Esophagus squamous epithelium (tissue), 5 donors: ENCODE data around the gene RND1. TPM values are rescaled to one million over a fixed set of nuclear protein-coding genes. Genes with fewer than 3 reads are reported as not detected.
"Not testable (repeated sequence)": the region's sequence is repeated elsewhere in the genome, so short reads cannot be mapped to it uniquely, and the experiment has no call there.

Experiments
- DNase-seq: peaks from one replicate; lab custom pipeline; 2025; lab: John Stamatoyannopoulos, UW
- H3K27ac ChIP-seq, 4 donors: fragments of 200-600 bp; sonication (generic); one replicate each; pipeline ENCODE4 v1.5.1; 2016 to 2019; ENCODE audit warnings: mild to moderate bottlenecking in 1 of 4
- H3K27me3 ChIP-seq, 4 donors: fragments of 200-600 bp; sonication (generic); 1 replicate in 3 of 4; 2 replicates in 1 of 4; pipeline versions ENCODE4 v1.5.1 to v1.6.0; 2017 to 2021; ENCODE audit warnings: antibody characterized with exemption in 1 of 4
- H3K36me3 ChIP-seq, 3 donors: fragments of 200-600 bp; sonication (generic); one replicate each; pipeline ENCODE4 v1.5.1; 2016 to 2019
- H3K4me1 ChIP-seq, 3 donors: fragments of 200-600 bp; sonication (generic); one replicate each; pipeline ENCODE4 v1.5.1; 2017 to 2019
- H3K4me3 ChIP-seq, 4 donors: fragments of 200-600 bp; sonication (generic); 1 replicate in 3 of 4; 2 replicates in 1 of 4; pipeline ENCODE4 v1.5.1; 2016 to 2019; ENCODE audit warnings: mild to moderate bottlenecking in 2 of 4, moderate library complexity in 1 of 4
- H3K9me3 ChIP-seq, 3 donors: fragments of 200-600 bp; sonication (generic); one replicate each; pipeline ENCODE4 v1.5.1; 2016 to 2019
- CTCF ChIP-seq, 6 experiments: fragments of 450-650 bp in 4 of 6; fragments of 200-600 bp in 2 of 6; sonication (generic) in 2 of 6; IDR thresholded peaks; one replicate each; pipeline ENCODE4 v1.5.1; 2016 to 2019; ENCODE audit warnings: antibody characterized with exemption in 6 of 6, mild to moderate bottlenecking in 4 of 6, moderate library complexity in 4 of 6
- POLR2A ChIP-seq, 4 donors: fragments of 450-650 bp; IDR thresholded peaks; one replicate each; pipeline ENCODE4 v1.6.1; 2017; ENCODE audit warnings: antibody characterized with exemption in 4 of 4, mild to moderate bottlenecking in 4 of 4, moderate library complexity in 3 of 4
- WGBS, 2 donors: methylation state at CpG; one replicate each; pipeline ENCODE4 v1.1.5; 2018; 5-methylcytosine and 5-hydroxymethylcytosine counted together
- intact Hi-C: fragments of 100-400 bp; cut with DNase I; formaldehyde crosslinking; loops from one replicate; pipeline ENCODE4 v1.15.0; 2022
- total RNA-seq, 4 donors: library from RNA; depleted of rRNA; stranded (reverse); fragments of >200 nt; gene quantifications; one replicate each; pipeline ENCODE4 v1.1.0, GENCODE V29; 2016
- donor health status: DM: yes; HTN: yes; CAD: no.

Gene RND1
- 1 to 10 TPM in 2 of 4 donors, under 1 TPM in 2; 0.57 to 6.1 (median 0.95) TPM for total RNA-seq

GRCh38 chr12:48865281-48866051 is at the start of gene RND1:
Gene RND1 (minus strand): TSS chr12:48865870. CDS start chr12:48865767, 103 bp downstream.
- peak in 3 of 4 donors; percentile 91 to 99 (median 95) for TF ChIP-seq POLR2A (IDR thresholded peaks at IDR 0.05)
- TF ChIP-seq CTCF (IDR thresholded peaks at IDR 0.05): peak in 2 of 6 experiments; percentile 13 to 34
- 0 to 1% methylated on average over 21 to 28 of the region's 32 CpGs for WGBS, 2 donors
- intact Hi-C loops: no loop called here
- Histone ChIP-seq H3K4me1 (peaks cover 7 to 30% (median 11%) of the 10 kb centered on the region in 3 donors), H3K4me3 (peak within 1 kb of the TSS; percentile 41 to 69 (median 62)), H3K9me3 (no peaks in the 10 kb centered on the region), H3K27ac (peak within 1 kb of the TSS in 3 of 4 donors; percentile 44 to 56 (median 52)), H3K36me3 (no peaks in the 10 kb centered on the region), H3K27me3 (peaks cover 0 to 36% (median 2%) of the 10 kb centered on the region in 4 donors)
- peak; percentile 14 for DNase-seq

DNA sequence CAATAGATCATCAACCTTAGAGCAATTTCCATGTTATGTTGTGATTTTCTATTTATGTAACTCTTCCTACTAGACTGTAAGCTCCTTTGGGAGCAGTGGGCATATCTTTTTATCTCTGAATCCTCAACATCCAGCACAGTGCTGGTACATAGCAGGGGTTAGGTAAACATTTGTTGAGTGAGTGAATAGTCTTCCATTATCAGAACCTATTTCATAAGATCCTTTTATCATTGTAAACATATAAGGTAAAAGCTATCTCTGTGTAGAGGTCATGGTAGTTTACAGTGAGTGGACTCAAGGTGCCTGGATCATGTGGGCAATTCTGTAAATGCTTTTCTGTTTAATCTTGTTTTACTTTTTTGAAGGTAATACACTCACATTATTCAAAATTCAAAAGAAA is 44.5 kb upstream of the RND1 start:
- intact Hi-C loops: no loop called here
- H3K27ac ChIP-seq: no peak overlapping the region
- no peaks in the 10 kb centered on the region for H3K9me3 ChIP-seq
- H3K27me3 ChIP-seq: no peaks in the 10 kb centered on the region
- DNase-seq: no peak
- no peaks in the 10 kb centered on the region for H3K36me3 ChIP-seq
- H3K4me3 ChIP-seq: no peak overlapping the region
- H3K4me1 ChIP-seq: no peaks in the 10 kb centered on the region
- TF ChIP-seq POLR2A (IDR thresholded peaks at IDR 0.05) (no peak), CTCF (IDR thresholded peaks at IDR 0.05) (no peak)

DNA sequence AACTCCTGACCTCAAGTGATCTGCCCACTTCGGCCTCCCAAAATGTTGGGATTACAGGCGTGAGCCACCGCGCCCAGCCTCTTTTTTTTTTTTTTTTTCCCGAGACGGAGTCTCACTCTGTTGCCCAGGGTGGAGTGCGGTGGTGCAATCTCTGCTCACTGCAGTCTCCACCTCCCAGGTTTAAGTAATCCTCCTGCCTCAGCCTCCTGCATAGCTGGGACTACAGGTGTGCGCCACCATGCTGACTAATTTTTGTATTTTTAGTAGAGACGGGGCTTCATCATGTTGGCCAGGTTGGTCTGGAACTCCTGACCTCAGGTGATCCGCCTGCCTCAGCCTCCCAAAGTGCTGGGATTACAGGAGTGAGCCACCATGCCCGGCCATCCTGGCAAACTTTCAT is 44.0 kb upstream of the RND1 start:
- H3K36me3 ChIP-seq, intact Hi-C loops, H3K4me1 ChIP-seq: not testable (repeated sequence)

DNA sequence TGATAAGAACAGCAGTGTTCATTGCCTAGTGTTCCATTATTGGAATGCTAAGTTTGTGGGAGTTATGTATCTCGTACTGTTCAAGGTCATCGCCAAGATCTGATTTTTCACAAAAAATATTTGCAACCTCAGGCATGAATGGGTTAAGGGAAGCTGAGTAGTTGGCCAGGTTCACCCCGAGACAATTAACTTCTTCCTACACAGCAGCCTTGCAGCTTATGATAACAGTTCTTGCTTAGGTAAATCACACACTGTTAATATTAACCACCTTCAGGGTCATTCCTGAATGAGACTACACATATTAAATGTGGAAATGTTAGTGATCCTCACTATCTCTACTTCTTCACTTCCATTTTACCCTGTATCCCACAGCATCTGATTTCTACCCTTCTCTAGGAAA is 41.6 kb upstream of the RND1 start:
- H3K27me3 ChIP-seq: no peaks in the 10 kb centered on the region
- no peak for DNase-seq
- no peak overlapping the region for H3K27ac ChIP-seq
- TF ChIP-seq POLR2A (IDR thresholded peaks at IDR 0.05) (no peak), CTCF (IDR thresholded peaks at IDR 0.05) (no peak)
- intact Hi-C loops: no loop called here
- no peak overlapping the region for H3K4me3 ChIP-seq
- 60 to 70% methylated on average over 3 of the region's 3 CpGs for WGBS, 2 donors
- H3K36me3 ChIP-seq: no peaks in the 10 kb centered on the region
- H3K9me3 ChIP-seq: no peaks in the 10 kb centered on the region
- H3K4me1 ChIP-seq: peaks cover 0 to 11% (median 0%) of the 10 kb centered on the region in 3 donors

More for the DNA sequence above, 44.0 kb upstream of the RND1 start:
- not testable (repeated sequence) for H3K9me3 ChIP-seq, H3K27ac ChIP-seq, H3K4me3 ChIP-seq, H3K27me3 ChIP-seq, DNase-seq
- 78 to 86% methylated on average over 10 to 11 of the region's 11 CpGs for WGBS, 2 donors

DNA sequence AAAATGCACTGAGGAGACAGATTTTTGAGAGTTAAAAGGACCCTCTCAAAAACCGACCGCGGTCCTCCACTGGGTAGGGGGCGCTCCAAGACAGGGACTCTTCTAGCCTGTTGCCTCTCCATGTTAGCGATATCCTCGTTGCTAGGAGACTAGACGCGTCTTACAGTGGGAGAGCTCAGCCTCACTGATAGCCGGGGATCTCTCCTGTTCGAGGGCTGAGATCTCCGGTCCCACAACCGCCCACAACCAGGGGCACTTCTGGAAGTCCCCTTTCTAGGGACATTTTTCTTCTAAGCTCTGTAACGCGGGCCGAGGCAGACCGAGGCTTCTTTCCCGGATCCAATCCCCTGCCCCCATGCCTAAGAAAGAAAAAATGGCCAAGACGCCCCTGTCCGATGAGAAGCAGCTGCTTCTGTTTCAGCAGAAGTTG is 38.3 kb upstream of the RND1 start:
- Histone ChIP-seq H3K27ac (no peak overlapping the region), H3K4me1 (peaks cover 0 to 11% (median 0%) of the 10 kb centered on the region in 3 donors), H3K36me3 (no peaks in the 10 kb centered on the region), H3K27me3 (no peaks in the 10 kb centered on the region), H3K4me3 (peak overlapping the region; percentile 7 to 63 (median 38)), H3K9me3 (no peaks in the 10 kb centered on the region)
- DNase-seq: no peak
- TF ChIP-seq POLR2A (IDR thresholded peaks at IDR 0.05) (no peak), CTCF (IDR thresholded peaks at IDR 0.05) (peak; percentile 16 to 58 (median 42))
- WGBS, 2 donors: 1 to 3% methylated on average over 19 of the region's 19 CpGs
- intact Hi-C loops: no loop called here
